HepG2 (cell line): ENCODE measurements around the gene SLC9A5. TPM values are rescaled to one million over a fixed set of nuclear protein-coding genes. Genes with fewer than 3 reads are reported as not detected.

Experiments
- ATAC-seq: fragments of 200-7000 bp; cut with Tn5 transposase; 3 replicates; pipeline ENCODE4 v1.9.1; 2020; ENCODE audit warnings: mild to moderate bottlenecking, moderate library complexity
- BruUV-seq: library from RNA; stranded (reverse); fragments of 400-500 nt; replicated peaks from 2 replicates; lab custom pipeline; 2021; lab: Mats Ljungman, UMichigan
- CTCF ChIA-PET: fragments of 300-600 bp; formaldehyde crosslinking; extraction: SDS; loops from one replicate; lab custom pipeline; 2021; ENCODE audit warnings: low total read pairs, inconsistent platforms, low intra/inter-chr PET ratio; lab: Yijun Ruan, JAX
- POLR2A ChIA-PET: fragments of 350-600 bp; sonication (Branson Sonifier 250); formaldehyde crosslinking; loops from one replicate; lab custom pipeline; 2020; ENCODE audit warnings: antibody characterized with exemption, inconsistent platforms; lab: Yijun Ruan, JAX
- DNase-seq: peaks from one replicate; pipeline ENCODE4 v3.0.0-alpha.2; 2015; ENCODE audit warnings: low spot score
- FAIRE-seq: peaks from 3 replicates; lab custom pipeline; 2011; peaks lifted over from hg19 to GRCh38; lab: Jason Lieb, UNC
- H2AFZ ChIP-seq: one replicate; pipeline ENCODE4 v1.6.1; 2011; ENCODE audit warnings: low read length, inconsistent platforms
- H3K27ac ChIP-seq: fragments of 300-600 bp; 3 replicates; pipeline ENCODE4 v1.8.0; 2011; ENCODE audit warnings: mixed run types, mild to moderate bottlenecking, mixed read lengths, low read length, inconsistent platforms; ENCODE audit not compliant: insufficient read depth; ENCODE audit errors: extremely low read length
- H3K27me3 ChIP-seq, 2 experiments: fragments of 200-600 bp in 1 of 2; 2 replicates in 1 of 2; 3 replicates in 1 of 2; pipeline versions ENCODE4 v1.6.0 to v1.8.0; 2011; ENCODE audit warnings: low read length in 2 of 2, mild to moderate bottlenecking in 2 of 2, moderate library complexity in 2 of 2, inconsistent platforms in 1 of 2; ENCODE audit not compliant: insufficient read depth in 2 of 2, control insufficient read depth in 1 of 2
- H3K36me3 ChIP-seq, 2 experiments: fragments of 200-600 bp in 1 of 2; replicated peaks in 1 of 2; 2 replicates in 1 of 2; 3 replicates in 1 of 2; pipeline versions ENCODE4 v1.5.1 to v1.8.0; 2011; ENCODE audit warnings: low read length in 2 of 2, inconsistent platforms in 1 of 2; ENCODE audit not compliant: insufficient read depth in 2 of 2, control insufficient read depth in 1 of 2
- H3K4me1 ChIP-seq: 2 replicates; pipeline ENCODE4 v1.5.1; 2012; ENCODE audit warnings: low read length, inconsistent platforms; ENCODE audit not compliant: insufficient read depth
- H3K4me2 ChIP-seq: 2 replicates; pipeline ENCODE4 v1.6.0; 2011; ENCODE audit warnings: low read depth, low read length, inconsistent platforms
- H3K4me3 ChIP-seq, 3 experiments: fragments of 200-600 bp in 1 of 3; sonication (generic), shearing (Covaris generic) in 1 of 3; replicated peaks in 1 of 3; 2 replicates each; pipeline ENCODE4 v1.5.1; 2011 to 2016; ENCODE audit warnings: low read length in 3 of 3, inconsistent platforms in 2 of 3, low read depth in 2 of 3, mild to moderate bottlenecking in 2 of 3, control low read depth in 1 of 3, mixed read lengths in 1 of 3; ENCODE audit not compliant: insufficient read depth in 1 of 3
- H3K79me2 ChIP-seq: one replicate; pipeline ENCODE4 v1.6.1; 2011; ENCODE audit warnings: low read length, inconsistent platforms; ENCODE audit not compliant: insufficient read depth
- H3K9ac ChIP-seq: 2 replicates; pipeline ENCODE4 v1.6.0; 2011; ENCODE audit warnings: mild to moderate bottlenecking, low read depth, low read length, inconsistent platforms; ENCODE audit not compliant: insufficient read depth
- H3K9me3 ChIP-seq: 2 replicates; pipeline ENCODE4 v1.5.1; 2012; ENCODE audit warnings: mild to moderate bottlenecking, low read length
- H4K20me1 ChIP-seq: 2 replicates; pipeline ENCODE4 v1.6.0; 2011; ENCODE audit warnings: inconsistent platforms, mild to moderate bottlenecking, low read length, moderate library complexity; ENCODE audit not compliant: insufficient read depth
- GMEB2 ChIP-seq: IDR thresholded peaks from 2 replicates; pipeline ENCODE4 v1.6.1; 2016; ENCODE audit warnings: missing biosample characterization, missing genetic modification reagents, low read depth
- HNF4G ChIP-seq, 2 experiments: sonication (generic) in 1 of 2; formaldehyde crosslinking in 1 of 2; IDR thresholded peaks; 2 replicates each; pipeline versions ENCODE4 v1.4.0 to v1.6.1; 2011 to 2020; ENCODE audit warnings: borderline replicate concordance in 2 of 2, low read depth in 2 of 2, mild to moderate bottlenecking in 2 of 2, low read length in 1 of 2, missing genetic modification reagents in 1 of 2, moderate library complexity in 1 of 2
- MNT ChIP-seq: fragments of 450-650 bp; IDR thresholded peaks from 2 replicates; pipeline ENCODE4 v1.6.1; 2016
- MTF1 ChIP-seq: sonication (generic); formaldehyde crosslinking; IDR thresholded peaks from 2 replicates; pipeline ENCODE4 v1.5.0; 2020; ENCODE audit warnings: missing genetic modification reagents
- NFYB ChIP-seq: sonication (generic); formaldehyde crosslinking; IDR thresholded peaks from 2 replicates; pipeline ENCODE4 v1.4.0; 2020; ENCODE audit warnings: missing genetic modification reagents
- PHB2 ChIP-seq: fragments of 450-650 bp; IDR thresholded peaks from 2 replicates; pipeline ENCODE4 v1.6.1; 2018; ENCODE audit not compliant: partially characterized antibody
- PRPF4 ChIP-seq: fragments of 200-400 bp; formaldehyde crosslinking; IDR thresholded peaks from 2 replicates; pipeline ENCODE4 v1.6.1; 2016; ENCODE audit warnings: low read length, low read depth; ENCODE audit not compliant: poor library complexity, severe bottlenecking
- THRA ChIP-seq: sonication (generic); formaldehyde crosslinking; IDR thresholded peaks from 2 replicates; pipeline ENCODE4 v1.4.0; 2020; ENCODE audit warnings: missing genetic modification reagents, borderline replicate concordance
- ZBTB4 ChIP-seq: sonication (generic); formaldehyde crosslinking; IDR thresholded peaks from 2 replicates; pipeline ENCODE4 v1.4.0; 2020; ENCODE audit warnings: missing genetic modification reagents, mild to moderate bottlenecking, borderline replicate concordance
- ZKSCAN8 ChIP-seq: IDR thresholded peaks from 2 replicates; pipeline ENCODE4 v1.6.1; 2016; ENCODE audit warnings: borderline replicate concordance, missing genetic modification reagents, missing compliant biosample characterization
- ZNF691 ChIP-seq: sonication (generic); formaldehyde crosslinking; IDR thresholded peaks from 2 replicates; pipeline ENCODE4 v1.4.0; 2020; ENCODE audit warnings: missing genetic modification reagents, low read depth, mild to moderate bottlenecking, borderline replicate concordance
- ZNF747 ChIP-seq: sonication (generic); formaldehyde crosslinking; IDR thresholded peaks from 2 replicates; pipeline ENCODE4 v1.8.1; 2023; ENCODE audit warnings: missing genetic modification reagents, mild to moderate bottlenecking, borderline replicate concordance
- ZSCAN9 ChIP-seq: IDR thresholded peaks from 2 replicates; pipeline ENCODE4 v1.6.1; 2016; ENCODE audit warnings: borderline replicate concordance
- in situ Hi-C: cut with HindIII; loops from 2 replicates; pipeline ENCODE4 v1.10.0; 2017; ENCODE audit warnings: low pct_unique_long_range_greater_than_20kb; ENCODE audit not compliant: extremely low pct_ligation_motif_present
- intact Hi-C: fragments of 100-400 bp; cut with micrococcal nuclease; formaldehyde crosslinking; loops from one replicate; pipeline ENCODE4 v1.10.0; 2022; ENCODE audit not compliant: unreplicated experiment
- polyA plus RNA-seq, 8 experiments: library from polyadenylated mRNA; depleted of rRNA in 3 of 8; stranded (reverse) in 7 of 8; unstranded in 1 of 8; fragments of >200 nt; fragmentation: Illumina TruSeq in 4 of 8; extraction: Trizol in 4 of 8; gene quantifications; 2 replicates each; pipeline versions ENCODE4 v1.2.1 to v1.2.3, GENCODE V29; 2011 to 2016; ENCODE audit warnings: low read depth in 4 of 8, missing spikeins in 1 of 8, mixed read lengths in 1 of 8; ENCODE audit not compliant: insufficient read depth in 1 of 8
- total RNA-seq, 5 experiments: library from RNA; depleted of rRNA; stranded (reverse); fragments of >200 nt; fragmentation: Illumina TruSeq; extraction: Trizol; gene quantifications; 2 replicates each; pipeline ENCODE4 v1.2.3, GENCODE V29; 2016; ENCODE audit warnings: low read depth in 1 of 5

The SLC9A5 gene
- total and polyA plus RNA-seq, 2 of the 13 experiments (the other 11 are each of a cell fraction or from before 2014, with no cell fraction given), result 0.58 to 1.4 TPM

- peak; percentile 88 for TF ChIP-seq MNT
- TF ChIP-seq ZNF747 (CRISPR knock-in tag), result no peak
Observed at GRCh38 chr16:67211674-67212073, 37.1 kb upstream of the SLC9A5 start (continued).

- Histone ChIP-seq H4K20me1 (no peaks in the 10 kb centered on the region), H3K27ac (no peak overlapping the region), H2AFZ (no peak overlapping the region), H3K36me3 (no peaks in the 10 kb centered on the region), H3K4me3 (no peak overlapping the region), H3K27me3 (peaks cover 0 to 2% of the 10 kb centered on the region in 2 experiments; a peak in 1 of 5 replicates), H3K9me3 (no peaks in the 10 kb centered on the region), H3K4me1 (peaks cover 46% of the 10 kb centered on the region), H3K4me2 (no peak overlapping the region), H3K9ac (no peak overlapping the region), H3K79me2 (no peaks in the 10 kb centered on the region)
- FAIRE-seq, result no peak
- intact Hi-C loops (no loop called here), in situ Hi-C loops (no loop called here)
- ChIA-PET CTCF (no interaction called here), POLR2A (interaction anchor here (0.7 to 1.4 kb wide), 3 partner anchors 11 to 34 kb away, joined by 3 to 6 read pairs (median 3); partner anchors contain the start of gene FHOD1)
- no peak for ATAC-seq
- no TSS peak for BruUV-seq
- DNase-seq, result no peak
- TF ChIP-seq ZSCAN9 (CRISPR knock-in tag), result no peak
- no peak for TF ChIP-seq ZKSCAN8 (CRISPR knock-in tag)
- no peak for TF ChIP-seq ZBTB4
- TF ChIP-seq PRPF4, result no peak
- TF ChIP-seq PHB2, result no peak
- TF ChIP-seq GMEB2 (CRISPR knock-in tag), result no peak
- no peak for TF ChIP-seq MTF1 (CRISPR knock-in tag)
- TF ChIP-seq THRA, result no peak
- TF ChIP-seq NFYB (CRISPR knock-in tag), result no peak
- TF ChIP-seq HNF4G (IDR thresholded peaks at IDR 0.05; ENCODE audit: borderline replicate concordance, low read depth, low read length), result no peak
- TF ChIP-seq HNF4G (CRISPR knock-in tag; IDR thresholded peaks at IDR 0.05; ENCODE audit: borderline replicate concordance, low read depth), result no peak
- TF ChIP-seq ZNF691, result no peak
Observed at GRCh38 chr16:67212766-67213165, 36.0 kb upstream of the SLC9A5 start.
